Measurements from ENCODE around the gene APPBP2.
"Not testable (repeated sequence)": the region's sequence is repeated elsewhere in the genome, so short reads cannot be mapped to it uniquely, and the experiment has no call there.

Gene APPBP2

DNA sequence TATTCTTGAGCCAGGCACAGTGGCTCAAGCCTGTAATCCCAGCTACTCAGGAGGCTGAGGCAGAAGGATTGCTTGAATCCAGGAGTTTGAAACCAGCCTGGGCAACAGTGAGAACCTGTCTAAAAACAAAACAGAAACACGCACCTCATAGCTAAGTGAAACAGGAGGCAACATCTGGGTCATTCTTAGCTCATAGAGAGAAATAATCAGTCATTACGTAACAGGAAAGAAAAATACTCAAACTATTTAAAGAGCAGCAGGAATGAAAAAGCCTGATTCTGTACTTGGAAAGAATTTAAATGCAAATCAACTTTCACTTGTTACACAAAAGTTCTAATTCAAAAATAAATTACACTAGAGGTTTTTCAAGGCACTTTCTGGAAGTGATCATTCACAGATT is 86.5 kb downstream of the APPBP2 start:
- no peak overlapping the region for H3K27ac ChIP-seq (ENCODE audit: low read length)
- TF ChIP-seq EZH2phosphoT487 (IDR thresholded peaks at IDR 0.05; ENCODE audit: low read depth): no peak
- TF ChIP-seq, protein P1, sequence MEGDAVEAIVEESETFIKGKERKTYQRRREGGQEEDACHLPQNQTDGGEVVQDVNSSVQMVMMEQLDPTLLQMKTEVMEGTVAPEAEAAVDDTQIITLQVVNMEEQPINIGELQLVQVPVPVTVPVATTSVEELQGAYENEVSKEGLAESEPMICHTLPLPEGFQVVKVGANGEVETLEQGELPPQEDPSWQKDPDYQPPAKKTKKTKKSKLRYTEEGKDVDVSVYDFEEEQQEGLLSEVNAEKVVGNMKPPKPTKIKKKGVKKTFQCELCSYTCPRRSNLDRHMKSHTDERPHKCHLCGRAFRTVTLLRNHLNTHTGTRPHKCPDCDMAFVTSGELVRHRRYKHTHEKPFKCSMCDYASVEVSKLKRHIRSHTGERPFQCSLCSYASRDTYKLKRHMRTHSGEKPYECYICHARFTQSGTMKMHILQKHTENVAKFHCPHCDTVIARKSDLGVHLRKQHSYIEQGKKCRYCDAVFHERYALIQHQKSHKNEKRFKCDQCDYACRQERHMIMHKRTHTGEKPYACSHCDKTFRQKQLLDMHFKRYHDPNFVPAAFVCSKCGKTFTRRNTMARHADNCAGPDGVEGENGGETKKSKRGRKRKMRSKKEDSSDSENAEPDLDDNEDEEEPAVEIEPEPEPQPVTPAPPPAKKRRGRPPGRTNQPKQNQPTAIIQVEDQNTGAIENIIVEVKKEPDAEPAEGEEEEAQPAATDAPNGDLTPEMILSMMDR (IDR thresholded peaks at IDR 0.05; ENCODE audit: low read depth, low read length): no peak
- no peaks in the 10 kb centered on the region for H3K9me3 ChIP-seq (ENCODE audit: insufficient read depth, low read length)
- H3K4me1 ChIP-seq (ENCODE audit: low read length): peaks cover 51% of the 10 kb centered on the region
- H4K20me1 ChIP-seq (ENCODE audit: insufficient read depth, low read length): no peaks in the 10 kb centered on the region
- H3K36me3 ChIP-seq (replicated peaks; ENCODE audit: low read depth, low read length): no peaks in the 10 kb centered on the region
- H3K27me3 ChIP-seq (ENCODE audit: low read depth, low read length): no peaks in the 10 kb centered on the region
- H3K4me2 ChIP-seq (ENCODE audit: low read length): peak overlapping the region; percentile 68
- H2AFZ ChIP-seq (ENCODE audit: low read depth, low read length): 0 out of 2 replicates have a peak overlapping the region, but pooled peaks have one; percentile 44
- no peak overlapping the region for H3K9ac ChIP-seq (ENCODE audit: low read length)
- no peaks in the 10 kb centered on the region for H3K79me2 ChIP-seq (ENCODE audit: low read length)
- peak overlapping the region; percentile 46 for H3K4me3 ChIP-seq (ENCODE audit: low read length)

DNA sequence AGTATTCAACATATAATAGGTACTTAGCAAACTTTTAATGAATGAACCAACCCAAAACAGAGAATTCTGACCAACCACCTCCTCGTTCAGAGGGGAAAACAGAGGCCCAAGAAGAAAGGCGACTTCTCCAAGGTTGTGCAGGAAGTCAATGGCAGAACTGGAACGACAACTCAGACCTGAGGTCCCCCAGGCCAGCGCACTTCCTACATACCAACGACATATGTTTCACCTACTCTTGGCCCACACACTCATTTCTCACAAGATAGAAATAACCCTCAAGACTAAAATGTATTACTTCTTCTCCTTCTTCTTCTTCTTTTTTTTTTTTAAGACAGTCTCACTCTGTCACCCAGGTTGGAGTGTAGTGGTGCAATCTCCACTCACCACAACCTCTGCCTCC is 89.4 kb downstream of the APPBP2 start:
- peak overlapping the region; percentile 29; the same call in 1 of the 2 replicates for H3K27ac ChIP-seq (ENCODE audit: low read length)
- H3K4me1 ChIP-seq (ENCODE audit: low read length): peaks cover 26% of the 10 kb centered on the region
- H2AFZ ChIP-seq (ENCODE audit: low read depth, low read length): peak overlapping the region; percentile 4; the same call in 1 of the 2 replicates
- H3K4me2 ChIP-seq (ENCODE audit: low read length): peak overlapping the region; percentile 66
- TF ChIP-seq EZH2phosphoT487 (IDR thresholded peaks at IDR 0.05; ENCODE audit: low read depth): no peak
- TF ChIP-seq, protein P1 (IDR thresholded peaks at IDR 0.05; ENCODE audit: low read depth, low read length): no peak
- H4K20me1 ChIP-seq (ENCODE audit: insufficient read depth, low read length): no peaks in the 10 kb centered on the region
- no peaks in the 10 kb centered on the region for H3K79me2 ChIP-seq (ENCODE audit: low read length)
- no peak overlapping the region for H3K4me3 ChIP-seq (ENCODE audit: low read length)
- no peaks in the 10 kb centered on the region for H3K36me3 ChIP-seq (replicated peaks; ENCODE audit: low read depth, low read length)
- H3K9ac ChIP-seq (ENCODE audit: low read length): no peak overlapping the region
- no peaks in the 10 kb centered on the region for H3K27me3 ChIP-seq (ENCODE audit: low read depth, low read length)
- peaks cover 6% of the 10 kb centered on the region; the same call in 1 of the 2 replicates for H3K9me3 ChIP-seq (ENCODE audit: insufficient read depth, low read length)

DNA sequence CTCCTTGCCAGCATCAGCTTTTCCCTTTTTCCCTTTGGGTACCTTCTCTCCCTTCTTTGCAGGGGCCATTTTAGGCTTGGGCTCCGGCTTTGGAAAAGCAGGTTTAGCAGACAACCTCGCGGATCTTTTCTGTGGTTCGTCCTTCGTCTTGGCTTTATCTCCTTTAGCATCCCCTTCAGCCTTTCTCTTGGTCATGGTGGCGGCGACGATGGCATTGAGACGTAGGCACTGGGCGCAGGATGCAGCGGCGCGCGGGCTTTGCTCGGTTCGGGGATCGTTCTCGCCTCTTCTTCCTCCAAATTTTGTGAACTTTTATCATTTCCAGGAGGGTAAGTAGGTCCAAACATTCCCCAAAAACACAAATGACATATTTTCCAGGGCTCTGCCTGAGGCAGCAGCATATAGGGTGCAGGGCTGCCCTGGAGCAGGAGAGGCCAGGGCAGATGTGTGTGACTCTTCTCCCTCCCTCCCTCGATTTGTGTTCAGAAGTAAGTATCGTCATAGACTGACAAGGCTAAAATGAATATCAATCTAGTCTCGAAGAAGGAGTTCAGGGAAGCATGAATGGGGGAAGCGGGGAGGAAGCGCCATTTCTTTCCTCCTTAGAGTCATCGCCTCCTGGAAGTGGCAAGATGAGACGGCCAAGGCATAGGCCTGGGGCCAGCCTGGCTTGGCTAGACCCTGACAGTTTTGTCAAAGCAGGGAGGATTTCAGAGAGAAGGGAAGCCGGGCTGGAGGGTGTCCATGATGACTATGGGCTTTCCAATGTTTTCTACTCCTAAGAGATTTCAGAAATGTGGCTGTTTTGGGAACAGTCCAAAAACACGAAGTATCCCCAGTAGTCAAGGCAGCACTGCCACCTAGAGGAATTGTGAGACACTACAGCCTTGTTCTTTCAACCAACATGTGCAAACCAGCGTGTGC is 90.5 kb downstream of the APPBP2 start:
- no peaks in the 10 kb centered on the region for H3K27me3 ChIP-seq (ENCODE audit: low read depth, low read length)
- TF ChIP-seq EZH2phosphoT487 (IDR thresholded peaks at IDR 0.05; ENCODE audit: low read depth): no peak
- TF ChIP-seq, protein P1 (IDR thresholded peaks at IDR 0.05; ENCODE audit: low read depth, low read length): peak; percentile 91
- peak overlapping the region; percentile 26 for H3K4me2 ChIP-seq (ENCODE audit: low read length)
- peaks cover 6% of the 10 kb centered on the region; the same call in 1 of the 2 replicates for H3K9me3 ChIP-seq (ENCODE audit: insufficient read depth, low read length)
- no peak overlapping the region for H3K9ac ChIP-seq (ENCODE audit: low read length)
- no peak overlapping the region for H3K27ac ChIP-seq (ENCODE audit: low read length)
- H3K36me3 ChIP-seq (replicated peaks; ENCODE audit: low read depth, low read length): no peaks in the 10 kb centered on the region
- H4K20me1 ChIP-seq (ENCODE audit: insufficient read depth, low read length): no peaks in the 10 kb centered on the region
- no peaks in the 10 kb centered on the region for H3K79me2 ChIP-seq (ENCODE audit: low read length)
- peaks cover 26% of the 10 kb centered on the region for H3K4me1 ChIP-seq (ENCODE audit: low read length)
- H3K4me3 ChIP-seq (ENCODE audit: low read length): no peak overlapping the region
- H2AFZ ChIP-seq (ENCODE audit: low read depth, low read length): 0 out of 2 replicates have a peak overlapping the region, but pooled peaks have one; percentile 12

DNA sequence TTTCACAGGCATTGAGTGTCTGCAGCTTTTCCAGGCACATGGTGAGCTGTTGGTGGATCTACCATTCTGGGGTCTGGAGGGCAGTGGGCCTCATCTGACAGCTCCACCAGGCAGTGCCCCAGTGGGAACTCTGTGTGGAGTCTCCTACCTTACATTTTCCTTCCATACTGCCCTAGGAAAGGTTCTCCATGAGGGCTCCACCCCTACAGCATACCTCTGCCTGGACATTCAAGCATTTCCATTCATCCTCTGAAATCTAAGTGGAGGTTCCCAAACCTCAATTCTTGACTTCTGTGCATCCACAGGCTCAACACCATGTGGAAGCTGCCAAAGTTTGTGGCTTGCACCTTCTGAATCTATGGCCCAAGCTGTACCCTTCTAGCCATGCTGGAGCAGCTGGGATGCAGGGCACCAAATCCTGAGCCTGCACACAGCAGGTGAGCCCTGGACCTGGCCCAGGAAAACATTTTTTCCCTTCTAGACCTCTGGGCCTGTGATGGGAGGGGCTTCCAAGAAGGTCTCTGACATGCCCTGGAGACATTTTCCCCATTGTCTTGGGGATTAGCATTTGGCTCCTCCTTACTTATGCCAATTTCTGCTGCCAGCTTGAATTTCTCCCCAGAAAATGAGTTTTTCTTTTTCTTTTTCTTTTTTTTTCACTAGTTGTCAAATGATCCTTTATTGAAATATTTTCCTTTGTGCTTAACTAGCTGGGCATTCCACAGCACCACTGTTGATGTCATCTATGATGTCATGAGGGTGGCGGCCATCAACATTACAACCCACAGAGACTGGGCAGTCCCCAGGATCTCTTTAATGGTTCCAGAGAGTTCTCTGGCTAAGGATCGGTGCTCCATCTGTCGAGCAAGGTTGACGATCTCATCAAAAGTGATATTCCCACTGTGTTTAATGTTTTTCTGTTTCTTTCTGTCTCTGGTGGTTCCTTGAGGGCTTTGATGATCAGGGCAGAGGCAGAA is 92.7 kb downstream of the APPBP2 start:
- not testable (repeated sequence) for H3K4me3 ChIP-seq (ENCODE audit: low read length); H3K27ac ChIP-seq (ENCODE audit: low read length); H3K9ac ChIP-seq (ENCODE audit: low read length); H3K79me2 ChIP-seq (ENCODE audit: low read length); H3K4me2 ChIP-seq (ENCODE audit: low read length); H3K36me3 ChIP-seq (replicated peaks; ENCODE audit: low read depth, low read length); H3K9me3 ChIP-seq (ENCODE audit: insufficient read depth, low read length); H3K27me3 ChIP-seq (ENCODE audit: low read depth, low read length); H2AFZ ChIP-seq (ENCODE audit: low read depth, low read length); H4K20me1 ChIP-seq (ENCODE audit: insufficient read depth, low read length)
- H3K4me1 ChIP-seq (ENCODE audit: low read length): peaks cover 14% of the 10 kb centered on the region

DNA sequence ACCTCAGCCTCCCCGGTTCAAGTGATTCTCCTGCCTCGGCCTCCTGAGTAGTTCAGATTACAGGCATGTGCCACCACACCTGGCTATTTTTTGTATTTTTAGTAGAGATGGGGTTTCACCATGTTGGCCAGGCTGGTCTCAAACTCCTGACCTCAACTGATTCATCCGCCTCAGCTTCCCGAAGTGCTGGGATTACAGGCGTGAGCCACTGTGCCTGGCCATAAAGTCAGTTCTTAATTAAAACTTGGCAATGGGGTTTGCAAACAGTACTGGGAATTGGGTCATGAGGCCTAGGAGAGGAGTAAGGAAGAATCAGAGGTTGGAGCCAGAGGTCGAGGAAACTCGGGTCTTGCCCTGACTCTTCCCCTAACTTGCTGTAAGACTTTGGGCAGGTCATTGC is 95.5 kb downstream of the APPBP2 start:
- H3K4me1 ChIP-seq (ENCODE audit: low read length); H3K4me2 ChIP-seq (ENCODE audit: low read length); H3K27me3 ChIP-seq (ENCODE audit: low read depth, low read length); H3K27ac ChIP-seq (ENCODE audit: low read length); H3K9ac ChIP-seq (ENCODE audit: low read length); H3K36me3 ChIP-seq (replicated peaks; ENCODE audit: low read depth, low read length); H3K9me3 ChIP-seq (ENCODE audit: insufficient read depth, low read length); H2AFZ ChIP-seq (ENCODE audit: low read depth, low read length); H3K79me2 ChIP-seq (ENCODE audit: low read length); H3K4me3 ChIP-seq (ENCODE audit: low read length); H4K20me1 ChIP-seq (ENCODE audit: insufficient read depth, low read length): not testable (repeated sequence)

DNA sequence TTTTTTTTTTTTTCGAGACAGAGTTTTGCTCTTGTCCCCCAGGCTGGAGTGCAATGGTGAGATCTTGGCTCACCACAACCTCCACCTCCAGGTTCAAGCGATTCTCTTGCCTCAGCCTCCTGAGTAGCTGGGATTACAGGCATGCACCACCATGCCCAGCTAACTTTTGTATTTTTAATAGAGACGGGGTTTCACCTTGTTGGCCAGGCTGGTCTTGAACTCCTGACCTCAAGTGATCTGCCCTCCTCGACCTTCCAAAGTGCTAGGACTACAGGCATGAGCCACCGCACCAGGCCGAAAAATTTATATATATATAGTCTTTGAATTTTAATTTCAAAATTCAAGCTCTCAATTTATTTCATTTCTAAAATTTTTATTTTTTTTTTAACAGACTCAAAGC is 97.6 kb downstream of the APPBP2 start:
- not testable (repeated sequence) for H3K9ac ChIP-seq (ENCODE audit: low read length); H3K79me2 ChIP-seq (ENCODE audit: low read length); H3K27ac ChIP-seq (ENCODE audit: low read length); H3K4me1 ChIP-seq (ENCODE audit: low read length); H3K27me3 ChIP-seq (ENCODE audit: low read depth, low read length); H3K4me2 ChIP-seq (ENCODE audit: low read length); H3K36me3 ChIP-seq (replicated peaks; ENCODE audit: low read depth, low read length); H3K4me3 ChIP-seq (ENCODE audit: low read length); H3K9me3 ChIP-seq (ENCODE audit: insufficient read depth, low read length); H4K20me1 ChIP-seq (ENCODE audit: insufficient read depth, low read length); H2AFZ ChIP-seq (ENCODE audit: low read depth, low read length)
